NCI-H1105 treated with DMSO at 0.1 percent for 48 hours (cell line): ENCODE data around the gene KCNJ5.
"Not testable (repeated sequence)": the region's sequence is repeated elsewhere in the genome, so short reads cannot be mapped to it uniquely, and the experiment has no call there.

Source experiments
- DNase-seq: peaks from one replicate; lab custom pipeline; 2025; lab: John Stamatoyannopoulos, UW

KCNJ5 gene

GRCh38 chr11:128913806-128914205, 22.6 kb downstream of the KCNJ5 start:
- no peak for DNase-seq

- no peak for DNase-seq
Observed at GRCh38 chr11:128914216-128915148, 23.3 kb downstream of the KCNJ5 start.

GRCh38 chr11:128915149-128915521, 24.0 kb downstream of the KCNJ5 start:
- DNase-seq: no peak

GRCh38 chr11:128916037-128916572, 24.9 kb downstream of the KCNJ5 start:
- DNase-seq: no peak

GRCh38 chr11:128916681-128917080, 25.5 kb downstream of the KCNJ5 start:
- no peak for DNase-seq

GRCh38 chr11:128917144-128917724, 26.1 kb downstream of the KCNJ5 start:
- DNase-seq: no peak

GRCh38 chr11:128919216-128919615, 28.1 kb downstream of the KCNJ5 start:
- no peak for DNase-seq

DNA sequence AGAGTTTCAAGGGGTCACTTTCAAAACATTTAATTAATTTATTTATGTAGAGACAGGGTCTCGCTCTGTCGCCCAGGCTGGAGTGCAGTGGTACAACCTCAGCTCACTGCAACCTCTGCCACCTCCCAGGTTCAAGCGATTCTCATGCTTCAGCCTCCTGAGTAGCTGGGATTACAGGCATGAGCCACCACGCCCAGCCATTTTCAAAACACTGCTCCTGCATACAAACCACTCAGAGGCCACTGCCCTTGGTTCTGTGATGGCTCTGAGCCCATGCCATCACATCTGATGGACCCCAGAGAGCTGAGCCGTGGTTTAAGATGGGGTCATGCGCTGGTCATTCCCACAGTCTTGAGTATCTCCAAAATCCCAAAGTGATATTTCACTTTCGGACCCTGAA, 28.5 kb downstream of the KCNJ5 start:
- not testable (repeated sequence) for DNase-seq

GRCh38 chr11:128920666-128921065, 29.5 kb downstream of the KCNJ5 start:
- no peak for DNase-seq

- no peak for DNase-seq
Observed at GRCh38 chr11:128921793-128922192, 30.6 kb downstream of the KCNJ5 start.

DNA sequence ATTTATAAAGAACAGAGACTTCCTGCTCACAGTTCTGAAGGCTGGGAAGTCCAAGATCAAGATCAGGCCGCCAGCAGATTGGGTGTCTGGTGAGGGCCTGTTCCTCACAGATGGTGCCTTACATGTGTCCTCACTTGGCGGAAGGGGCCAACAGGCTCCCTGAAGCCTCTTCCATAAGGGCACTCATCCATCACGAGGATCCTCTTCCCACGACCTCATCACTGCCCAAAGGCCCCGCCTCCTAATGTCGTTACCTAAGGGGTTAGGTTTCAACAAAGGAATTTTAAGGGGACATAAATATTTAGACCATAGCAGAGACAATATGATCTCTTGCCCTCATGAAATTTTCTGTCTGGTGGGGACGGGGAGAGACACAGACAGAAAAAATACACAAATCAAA, 32.9 kb downstream of the KCNJ5 start:
- DNase-seq: no peak

- no peak for DNase-seq
Observed at GRCh38 chr11:128924510-128925249, 33.5 kb downstream of the KCNJ5 start.

DNA sequence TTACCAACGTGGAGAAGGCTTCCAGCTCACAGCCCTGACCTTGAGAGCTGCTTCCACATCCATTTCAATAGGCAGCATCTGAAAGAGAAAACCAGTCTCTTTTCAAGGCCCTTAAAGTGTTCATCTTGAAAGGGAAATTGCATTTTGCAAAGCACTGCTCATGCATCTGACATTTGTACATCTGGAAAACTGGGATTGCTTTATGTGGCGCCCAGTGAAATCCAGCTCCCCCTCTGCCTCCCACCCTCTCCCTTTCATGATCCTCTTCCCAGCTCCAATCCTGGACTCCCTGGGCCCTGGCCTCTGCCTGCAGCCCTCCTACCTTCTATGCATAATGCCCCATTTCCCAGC, 34.1 kb downstream of the KCNJ5 start:
- no peak for DNase-seq

- DNase-seq: no peak
Observed at GRCh38 chr11:128926000-128926399, 34.8 kb downstream of the KCNJ5 start.

DNA sequence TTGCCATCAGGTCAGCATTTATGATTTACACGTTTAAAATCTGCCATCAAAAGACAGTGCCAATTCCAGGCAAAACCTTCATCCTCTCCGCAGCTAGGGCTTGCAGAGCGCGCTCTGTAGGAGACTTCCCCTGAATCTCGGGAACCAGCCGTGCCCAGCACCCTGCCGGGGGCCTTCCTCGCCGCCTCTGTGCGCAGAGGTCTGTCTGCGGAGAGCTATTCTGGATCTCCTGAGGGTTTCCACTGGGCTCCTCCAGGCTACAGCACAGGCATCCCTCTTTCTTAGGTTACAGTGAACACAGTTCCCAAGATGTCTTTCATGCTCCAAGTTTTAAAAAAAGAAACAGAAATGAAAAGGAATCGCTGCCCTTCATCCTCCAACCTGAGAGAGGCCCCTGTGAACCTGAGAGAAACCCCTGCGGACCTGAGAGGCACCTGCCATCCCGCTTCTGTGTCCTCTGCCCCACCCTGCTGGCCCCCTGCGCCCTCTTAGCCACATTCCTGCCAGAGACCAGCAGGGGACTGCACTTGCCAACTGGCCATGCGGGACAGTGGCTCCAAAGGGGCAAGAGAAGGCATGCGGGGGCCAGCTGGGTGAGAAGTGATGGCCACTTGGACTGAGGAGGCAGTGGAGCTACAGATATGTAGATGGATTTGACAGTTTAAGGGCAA, 35.4 kb downstream of the KCNJ5 start:
- no peak for DNase-seq

- DNase-seq: no peak
Observed at GRCh38 chr11:128927108-128927461, 35.9 kb downstream of the KCNJ5 start.

DNA sequence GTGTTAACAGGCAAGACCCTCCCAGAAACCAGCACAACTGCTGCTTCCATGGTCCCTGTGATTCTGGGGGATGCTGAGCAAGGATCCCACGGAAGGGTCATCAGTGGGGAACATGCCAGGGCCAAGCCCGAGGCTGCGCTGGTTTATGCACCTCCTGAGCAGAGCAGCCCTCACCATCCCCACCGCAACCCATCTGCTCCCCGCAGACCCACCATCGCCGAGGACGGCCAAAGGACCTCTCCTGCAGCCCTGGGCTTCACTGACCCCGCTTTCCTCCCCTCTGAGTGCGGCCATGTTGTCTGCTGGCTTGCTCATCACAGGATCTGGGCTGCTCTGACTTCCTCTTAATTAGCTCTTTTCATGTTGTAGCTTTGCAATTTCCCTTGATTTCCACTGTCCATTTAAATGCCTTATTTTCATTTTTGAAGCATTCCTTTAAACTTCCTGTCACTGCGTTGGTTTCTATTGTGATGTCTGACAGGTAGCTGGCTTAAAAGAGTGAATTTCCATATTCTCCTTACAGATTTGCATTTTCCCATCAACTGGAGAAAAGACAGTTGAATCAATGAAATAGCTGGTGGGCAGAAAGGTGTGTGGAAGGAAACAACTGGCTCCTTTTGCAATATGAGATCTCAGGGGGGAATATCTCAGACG, 36.7 kb downstream of the KCNJ5 start:
- no peak for DNase-seq

- no peak for DNase-seq
Observed at GRCh38 chr11:128928400-128928799, 37.2 kb downstream of the KCNJ5 start.

DNA sequence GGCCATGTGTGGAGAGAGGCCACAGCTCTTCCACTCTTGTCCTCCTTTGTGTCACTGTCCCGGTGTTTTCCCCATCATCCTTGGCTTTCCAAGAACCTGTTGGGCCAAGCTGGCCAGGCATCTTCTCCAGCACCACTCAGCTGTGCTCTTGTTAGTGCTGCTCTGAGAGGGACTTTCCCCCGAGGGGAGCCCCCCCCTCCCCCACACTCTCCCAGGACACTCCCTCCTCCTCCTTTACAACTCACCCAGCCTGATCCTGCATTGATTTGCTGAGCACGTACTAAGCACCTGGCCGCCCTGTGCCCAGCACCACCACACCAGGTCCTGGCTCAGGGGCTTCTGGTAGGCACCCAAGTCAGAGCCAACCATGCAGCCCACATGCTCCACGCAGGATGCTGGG, 38.3 kb downstream of the KCNJ5 start:
- no peak for DNase-seq

- no peak for DNase-seq
Observed at GRCh38 chr11:128929991-128930390, 38.8 kb downstream of the KCNJ5 start.

- DNase-seq: no peak
Observed at GRCh38 chr11:128931066-128931465, 39.9 kb downstream of the KCNJ5 start.

DNA sequence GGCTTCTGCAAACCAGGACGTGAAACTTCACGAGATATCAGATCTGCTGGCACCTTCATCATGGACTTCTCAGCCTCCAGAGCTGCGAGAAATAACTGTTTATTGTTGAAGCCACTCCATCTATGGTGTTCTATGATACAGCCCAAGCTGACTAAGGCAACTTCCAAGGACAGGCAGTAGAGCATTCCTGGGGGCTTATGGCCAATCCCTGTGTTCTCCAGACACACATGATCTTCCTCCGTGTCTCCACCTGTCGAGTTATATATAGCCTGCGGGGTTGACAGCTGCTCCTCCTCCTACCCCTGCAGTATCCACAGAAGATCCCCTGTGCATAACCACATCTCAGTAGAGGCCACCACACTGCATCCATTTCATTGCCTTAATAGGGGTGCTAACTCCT, 40.5 kb downstream of the KCNJ5 start:
- DNase-seq: no peak
